GM12864 (cell line): Measurements from ENCODE around the gene USP32.
"Not testable (repeated sequence)": the region's sequence is repeated elsewhere in the genome, so short reads cannot be mapped to it uniquely, and the experiment has no call there.

ENCODE experiments used
- DNase-seq: peaks from one replicate; pipeline ENCODE4 v3.0.0-alpha.2; 2011; ENCODE audit warnings: low read depth
- H3K4me3 ChIP-seq: 2 replicates; pipeline ENCODE4 v1.5.1; 2011; ENCODE audit warnings: mild to moderate bottlenecking, low read depth, low read length, control low read depth
- CTCF ChIP-seq: IDR thresholded peaks from 2 replicates; pipeline ENCODE4 v1.5.1; 2011; ENCODE audit warnings: low read depth, mild to moderate bottlenecking, moderate library complexity, low read length, control low read depth, inconsistent platforms; ENCODE audit errors: missing control alignments

The USP32 gene

DNA sequence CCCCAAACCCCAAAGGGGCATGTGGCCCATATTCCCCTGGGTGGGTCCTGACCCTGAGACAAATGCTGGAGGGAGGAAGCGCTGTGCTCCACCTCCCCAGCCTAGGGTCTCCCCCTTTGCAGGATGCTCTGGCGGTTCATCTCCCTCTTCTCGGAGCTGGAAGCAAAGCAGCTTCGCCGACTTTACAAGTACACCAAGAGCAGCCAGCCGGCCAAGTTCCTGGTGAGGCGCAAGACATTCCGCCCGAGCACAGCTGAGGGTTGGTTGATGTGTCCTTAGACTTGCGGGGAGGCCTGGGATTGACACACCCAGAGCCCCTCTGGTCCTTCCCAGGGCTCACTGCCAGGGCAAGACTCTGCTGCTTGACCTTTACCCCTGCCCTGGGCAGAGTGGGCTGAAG is 34.7 kb upstream of the USP32 start:
- DNase-seq: no peak
- no peak for TF ChIP-seq CTCF
- H3K4me3 ChIP-seq: no peak overlapping the region

GRCh38 chr17:60425626-60426025 is 33.7 kb upstream of the USP32 start:
- DNase-seq: no peak
- TF ChIP-seq CTCF: no peak

DNA sequence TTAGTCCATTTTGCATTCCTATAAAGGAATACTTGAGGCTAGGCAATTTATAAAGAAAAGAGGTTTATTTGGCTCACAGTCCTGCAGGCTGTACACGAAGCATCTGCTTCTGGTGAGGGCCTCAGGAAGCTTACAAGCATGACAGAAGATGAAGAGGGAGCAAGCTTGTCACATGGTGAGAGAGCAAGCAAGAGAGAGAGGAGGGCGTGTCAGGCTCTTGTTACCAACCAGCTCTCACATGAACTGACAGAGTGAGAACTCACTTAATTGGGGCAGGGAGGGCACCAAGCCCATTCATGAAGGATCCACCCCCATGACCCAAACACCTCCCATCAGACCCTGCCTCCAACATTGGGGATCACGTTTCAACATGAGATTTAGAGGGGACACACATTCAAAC is 31.9 kb upstream of the USP32 start:
- no peak for TF ChIP-seq CTCF
- no peak overlapping the region for H3K4me3 ChIP-seq
- DNase-seq: no peak

More at GRCh38 chr17:60425626-60426025, 33.7 kb upstream of the USP32 start:
- no peak overlapping the region for H3K4me3 ChIP-seq

DNA sequence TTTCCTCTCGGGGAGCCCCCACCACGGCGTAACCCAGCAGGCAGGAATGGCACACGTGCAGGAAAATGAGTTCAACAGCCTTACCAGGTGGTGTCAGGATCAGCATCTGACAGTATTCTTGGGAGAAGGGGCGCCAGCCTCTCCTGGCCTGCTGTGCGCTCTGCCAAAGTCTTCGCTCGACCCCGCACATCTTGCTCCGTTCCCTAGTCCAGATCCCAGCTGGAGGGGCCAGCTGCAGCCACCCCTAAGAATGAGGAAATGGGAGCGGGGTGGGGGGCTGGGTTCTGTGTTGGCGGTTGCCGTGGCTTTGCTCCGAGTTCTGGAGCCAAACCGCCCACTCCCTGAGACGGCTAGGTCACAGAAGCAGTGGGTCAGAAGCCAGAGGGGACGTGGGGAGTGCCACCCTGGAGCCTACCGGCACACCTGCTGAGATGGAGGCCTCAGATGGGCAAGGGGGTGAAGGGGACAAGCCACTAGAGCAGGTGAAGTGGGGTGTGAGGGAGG is 30.3 kb upstream of the USP32 start, which contains the start of gene CHCT1:
TSS of gene CHCT1 (plus strand) at position 328 of the 504 bp plus-strand sequence. CDS start at position 432, 104 bp downstream.
- no peak for TF ChIP-seq CTCF

DNA sequence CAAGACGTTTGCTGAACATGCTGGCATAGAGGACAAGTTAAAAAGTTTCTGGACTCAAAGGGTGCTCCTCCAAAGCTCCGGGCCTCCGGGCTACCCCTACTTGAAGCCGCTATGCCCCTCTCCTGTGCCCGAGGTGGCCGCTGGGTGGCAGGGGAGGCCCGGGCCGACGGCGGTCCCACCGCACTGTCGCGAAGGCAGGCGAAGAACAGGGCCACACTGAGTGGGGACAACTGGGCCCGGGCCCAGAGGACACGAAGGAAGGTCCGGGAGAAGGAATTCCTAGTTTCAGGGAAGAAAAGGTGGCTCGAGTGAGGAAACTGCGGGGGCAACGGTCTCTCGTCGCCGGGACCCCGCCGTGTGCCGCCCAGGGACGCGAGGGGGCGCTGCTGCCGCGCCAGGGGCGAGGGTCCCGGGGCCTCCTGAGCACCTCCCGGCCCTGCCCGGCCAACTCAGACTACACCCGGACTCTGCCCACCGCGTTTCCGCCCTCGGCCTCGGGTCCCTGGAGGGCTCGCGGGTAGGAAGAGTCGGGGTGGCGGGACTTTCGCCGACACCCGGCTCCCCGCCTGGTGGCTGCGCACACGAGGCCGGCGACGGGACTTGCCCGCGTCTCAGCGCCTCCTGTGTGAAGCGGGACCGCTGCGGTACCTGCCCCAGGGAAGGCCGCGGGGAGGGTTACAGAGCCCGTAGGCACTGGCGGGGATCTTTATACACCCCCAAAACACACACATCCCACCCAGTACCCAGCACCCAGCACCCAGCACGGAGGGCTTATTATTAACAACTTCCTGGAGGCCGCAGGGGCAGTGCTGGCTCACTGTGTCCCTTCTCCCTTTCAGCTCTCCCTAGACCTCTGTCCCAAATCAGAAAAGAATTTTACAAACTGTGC is 29.6 kb upstream of the USP32 start:
- TF ChIP-seq CTCF: peak; percentile 81
- no peak for DNase-seq
- H3K4me3 ChIP-seq: peak overlapping the region; percentile 37

More for the DNA sequence above, 30.3 kb upstream of the USP32 start, which contains the start of gene CHCT1:
- H3K4me3 ChIP-seq: peak within 1 kb of the TSS; percentile 37
- no peak for DNase-seq

GRCh38 chr17:60419875-60420274 is 27.9 kb upstream of the USP32 start:
- not testable (repeated sequence) for DNase-seq

GRCh38 chr17:60419003-60419402 is 27.1 kb upstream of the USP32 start:
- not testable (repeated sequence) for DNase-seq, H3K4me3 ChIP-seq

More at GRCh38 chr17:60419875-60420274, 27.9 kb upstream of the USP32 start:
- not testable (repeated sequence) for H3K4me3 ChIP-seq

DNA sequence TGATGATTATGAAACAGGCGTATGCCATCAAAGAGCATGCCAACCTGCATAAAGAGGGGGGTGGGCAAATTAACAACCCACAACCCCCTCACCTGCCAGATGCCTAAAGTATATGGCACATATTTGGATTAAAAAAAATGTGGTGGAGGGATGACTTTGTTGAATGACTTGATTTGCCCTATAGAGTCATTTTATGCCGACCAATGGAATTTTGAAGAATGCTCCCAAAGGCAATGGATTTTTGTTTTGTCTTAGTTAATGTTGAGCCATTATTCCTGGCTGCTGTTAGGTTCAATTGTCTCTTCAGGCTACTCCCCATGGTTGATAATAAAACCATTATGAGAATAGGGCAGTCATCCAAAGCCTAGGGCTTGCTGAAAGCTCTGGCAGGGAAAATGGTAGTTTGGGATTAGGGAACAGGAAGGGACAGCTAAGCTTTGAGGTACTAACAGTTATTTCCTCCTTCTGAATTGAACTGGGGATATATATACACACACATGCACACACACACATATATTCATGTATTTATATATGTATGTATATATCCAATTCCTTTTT is 24.5 kb upstream of the USP32 start:
- H3K4me3 ChIP-seq: no peak overlapping the region
- no peak for TF ChIP-seq CTCF
- DNase-seq: no peak
